Caco-2 (cell line): ENCODE measurements around the gene UBQLNL. TPM values are rescaled to one million over a fixed set of nuclear protein-coding genes. Genes with fewer than 3 reads are reported as not detected.

Experiments used
- BruUV-seq: library from RNA; stranded (reverse); fragments of 400-500 nt; replicated peaks from 2 replicates; lab custom pipeline; 2021; lab: Mats Ljungman, UMichigan
- CTCF ChIA-PET: fragments of 300-600 bp; sonication (Branson Sonifier 250); formaldehyde crosslinking; loops from one replicate; lab custom pipeline; 2022; ENCODE audit warnings: antibody characterized with exemption; lab: Charles Lee
- POLR2A ChIA-PET: fragments of 300-600 bp; sonication (Branson Sonifier 250); formaldehyde crosslinking; loops from one replicate; lab custom pipeline; 2022; ENCODE audit warnings: antibody characterized with exemption; lab: Charles Lee
- DNase-seq, 2 experiments: peaks; one replicate each; pipeline versions ENCODE4 v3.0.0 to v3.0.0-alpha.2; 2020 to 2022
- H3K27me3 ChIP-seq: replicated peaks from 2 replicates; pipeline ENCODE4 v1.6.0; 2011; ENCODE audit warnings: low read length; ENCODE audit not compliant: control insufficient read depth, insufficient read depth
- H3K36me3 ChIP-seq: 2 replicates; pipeline ENCODE4 v1.5.1; 2011; ENCODE audit warnings: low read length; ENCODE audit not compliant: control insufficient read depth, insufficient read depth
- H3K4me1 ChIP-seq: fragments of 250-450 bp; sonication (Bioruptor Pico); 2 replicates; pipeline ENCODE4 v1.5.1; 2020; ENCODE audit warnings: mild to moderate bottlenecking
- H3K4me3 ChIP-seq: 2 replicates; pipeline ENCODE4 v1.5.1; 2011; ENCODE audit warnings: low read depth, mild to moderate bottlenecking, control low read depth, low read length
- H3K9me3 ChIP-seq: fragments of 250-450 bp; sonication (Bioruptor Pico); 2 replicates; pipeline ENCODE4 v1.5.1; 2020; ENCODE audit warnings: mild to moderate bottlenecking, moderate library complexity
- H3K27ac Mint-ChIP-seq: one replicate; pipeline ENCODE4 v1.8.0; 2022; ENCODE audit warnings: mixed read lengths; ENCODE audit not compliant: unreplicated experiment
- H3K27me3 Mint-ChIP-seq: one replicate; pipeline ENCODE4 v1.8.0; 2022; ENCODE audit warnings: mixed read lengths; ENCODE audit not compliant: insufficient read depth, unreplicated experiment
- H3K36me3 Mint-ChIP-seq: one replicate; pipeline ENCODE4 v1.8.0; 2022; ENCODE audit warnings: mild to moderate bottlenecking, mixed read lengths; ENCODE audit not compliant: insufficient read depth, unreplicated experiment
- H3K4me1 Mint-ChIP-seq: one replicate; pipeline ENCODE4 v1.8.0; 2022; ENCODE audit warnings: low read depth, mixed read lengths; ENCODE audit not compliant: unreplicated experiment
- H3K4me3 Mint-ChIP-seq: one replicate; pipeline ENCODE4 v1.8.0; 2022; ENCODE audit warnings: mild to moderate bottlenecking, moderate library complexity, mixed read lengths; ENCODE audit not compliant: unreplicated experiment
- H3K9me3 Mint-ChIP-seq: one replicate; pipeline ENCODE4 v1.8.0; 2022; ENCODE audit warnings: mixed read lengths; ENCODE audit not compliant: unreplicated experiment
- intact Hi-C: fragments of 100-400 bp; cut with micrococcal nuclease; formaldehyde crosslinking; loops from one replicate; pipeline ENCODE4 v1.10.0; 2022; ENCODE audit not compliant: unreplicated experiment
- total RNA-seq: library from RNA; stranded (reverse); gene quantifications from 2 replicates; pipeline ENCODE4 v1.2.3, GENCODE V29; 2022
- TF ChIP-seq, protein P1 (sequence below), 2 experiments: fragments of 200-600 bp in 1 of 2; IDR thresholded peaks; 1 replicate in 1 of 2; 2 replicates in 1 of 2; pipeline versions ENCODE4 v1.5.1 to v1.8.0; 2011 to 2022; ENCODE audit warnings: antibody characterized with exemption in 1 of 2, control low read depth in 1 of 2, inconsistent platforms in 1 of 2, low read depth in 1 of 2, low read length in 1 of 2, mild to moderate bottlenecking in 1 of 2, moderate library complexity in 1 of 2; ENCODE audit not compliant: insufficient read depth in 1 of 2, severe bottlenecking in 1 of 2, unreplicated experiment in 1 of 2

Gene UBQLNL
- total RNA-seq, 1 experiment from 2014 or later = not detected

DNA sequence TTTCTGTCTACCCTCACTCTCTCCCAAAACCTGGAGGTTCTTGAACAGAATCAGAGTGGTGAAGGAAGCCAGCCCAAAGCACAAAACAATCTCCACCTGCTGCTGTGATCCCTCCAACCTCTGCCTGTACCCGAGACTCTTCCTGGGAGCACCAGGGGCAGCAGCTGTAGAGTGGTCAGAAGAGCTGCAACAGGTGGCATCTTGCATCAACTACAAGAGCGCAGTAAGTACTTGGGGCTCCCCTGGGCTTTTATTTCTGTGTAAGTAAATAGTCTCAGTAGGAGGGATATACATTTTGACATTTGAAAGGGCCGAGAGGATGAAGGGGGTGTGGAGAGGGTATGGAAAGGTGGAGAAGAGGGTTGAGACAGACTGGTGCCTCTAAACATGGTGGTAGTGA, 8.3 kb upstream of the UBQLNL start:
- no peaks in the 10 kb centered on the region; the same call in 1 of the 2 replicates for H3K27me3 ChIP-seq
- H3K4me1 ChIP-seq = no peaks in the 10 kb centered on the region
- Mint-ChIP-seq H3K27ac (no peak overlapping the region), H3K36me3 (no peaks in the 10 kb centered on the region), H3K27me3 (peaks cover 8% of the 10 kb centered on the region), H3K9me3 (no peaks in the 10 kb centered on the region), H3K4me1 (no peaks in the 10 kb centered on the region), H3K4me3 (no peak overlapping the region)
- ChIA-PET POLR2A (no interaction called here), CTCF (no interaction called here)
- H3K36me3 ChIP-seq = no peaks in the 10 kb centered on the region
- BruUV-seq = no TSS peak
- no peaks in the 10 kb centered on the region for H3K9me3 ChIP-seq
- TF ChIP-seq, protein P1, sequence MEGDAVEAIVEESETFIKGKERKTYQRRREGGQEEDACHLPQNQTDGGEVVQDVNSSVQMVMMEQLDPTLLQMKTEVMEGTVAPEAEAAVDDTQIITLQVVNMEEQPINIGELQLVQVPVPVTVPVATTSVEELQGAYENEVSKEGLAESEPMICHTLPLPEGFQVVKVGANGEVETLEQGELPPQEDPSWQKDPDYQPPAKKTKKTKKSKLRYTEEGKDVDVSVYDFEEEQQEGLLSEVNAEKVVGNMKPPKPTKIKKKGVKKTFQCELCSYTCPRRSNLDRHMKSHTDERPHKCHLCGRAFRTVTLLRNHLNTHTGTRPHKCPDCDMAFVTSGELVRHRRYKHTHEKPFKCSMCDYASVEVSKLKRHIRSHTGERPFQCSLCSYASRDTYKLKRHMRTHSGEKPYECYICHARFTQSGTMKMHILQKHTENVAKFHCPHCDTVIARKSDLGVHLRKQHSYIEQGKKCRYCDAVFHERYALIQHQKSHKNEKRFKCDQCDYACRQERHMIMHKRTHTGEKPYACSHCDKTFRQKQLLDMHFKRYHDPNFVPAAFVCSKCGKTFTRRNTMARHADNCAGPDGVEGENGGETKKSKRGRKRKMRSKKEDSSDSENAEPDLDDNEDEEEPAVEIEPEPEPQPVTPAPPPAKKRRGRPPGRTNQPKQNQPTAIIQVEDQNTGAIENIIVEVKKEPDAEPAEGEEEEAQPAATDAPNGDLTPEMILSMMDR (IDR thresholded peaks at IDR 0.05; ENCODE audit: insufficient read depth in 1 of 2, low read depth in 1 of 2, low read length in 1 of 2, severe bottlenecking in 1 of 2, unreplicated experiment in 1 of 2) = no peak
- no peak for DNase-seq
- H3K4me3 ChIP-seq = no peak overlapping the region
- intact Hi-C loops = no loop called here

DNA sequence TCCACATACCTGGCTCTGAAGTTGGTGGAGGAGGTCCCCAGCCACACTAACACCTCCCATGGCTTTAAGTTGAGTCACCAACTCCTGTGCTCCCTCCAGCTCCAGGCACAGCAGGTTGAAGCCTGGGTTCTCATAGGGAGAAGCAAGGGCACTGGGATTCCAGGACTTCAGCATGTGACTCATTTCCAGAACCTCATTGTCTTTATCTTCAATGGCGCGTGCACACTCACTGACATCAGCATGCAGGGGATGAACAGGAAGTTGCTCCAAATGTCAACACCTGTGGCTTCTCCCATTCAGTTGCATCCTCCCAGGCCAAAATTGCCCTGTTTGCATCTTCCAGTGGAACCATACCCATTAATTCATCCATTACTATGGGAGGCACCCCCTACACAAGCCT, 5.8 kb upstream of the UBQLNL start:
- no peak overlapping the region for H3K4me3 Mint-ChIP-seq
- no peaks in the 10 kb centered on the region for H3K9me3 Mint-ChIP-seq
- H3K27me3 ChIP-seq = no peaks in the 10 kb centered on the region; the same call in 1 of the 2 replicates
- H3K4me1 ChIP-seq = no peaks in the 10 kb centered on the region
- no peaks in the 10 kb centered on the region for H3K4me1 Mint-ChIP-seq
- BruUV-seq = no TSS peak
- H3K27ac Mint-ChIP-seq = no peak overlapping the region
- ChIA-PET POLR2A (no interaction called here), CTCF (no interaction called here)
- no peaks in the 10 kb centered on the region for H3K9me3 ChIP-seq
- no peaks in the 10 kb centered on the region for H3K36me3 Mint-ChIP-seq
- intact Hi-C loops = no loop called here
- no peak for DNase-seq
- peaks cover 5% of the 10 kb centered on the region for H3K27me3 Mint-ChIP-seq
- no peak overlapping the region for H3K4me3 ChIP-seq
- TF ChIP-seq, protein P1 (IDR thresholded peaks at IDR 0.05; ENCODE audit: insufficient read depth in 1 of 2, low read depth in 1 of 2, low read length in 1 of 2, severe bottlenecking in 1 of 2, unreplicated experiment in 1 of 2) = no peak
- H3K36me3 ChIP-seq = no peaks in the 10 kb centered on the region

- Mint-ChIP-seq H3K4me1 (no peaks in the 10 kb centered on the region), H3K27ac (no peak overlapping the region), H3K27me3 (peaks cover 7% of the 10 kb centered on the region), H3K4me3 (no peak overlapping the region), H3K36me3 (no peaks in the 10 kb centered on the region), H3K9me3 (no peaks in the 10 kb centered on the region)
- DNase-seq = no peak
- TF ChIP-seq, protein P1 (IDR thresholded peaks at IDR 0.05; ENCODE audit: insufficient read depth in 1 of 2, low read depth in 1 of 2, low read length in 1 of 2, severe bottlenecking in 1 of 2, unreplicated experiment in 1 of 2) = no peak
- H3K36me3 ChIP-seq = no peaks in the 10 kb centered on the region
- intact Hi-C loops = no loop called here
- BruUV-seq = no TSS peak
- H3K27me3 ChIP-seq = no peaks in the 10 kb centered on the region; the same call in 1 of the 2 replicates
- CTCF ChIA-PET = no interaction called here
- no peaks in the 10 kb centered on the region for H3K9me3 ChIP-seq
- no peak overlapping the region for H3K4me3 ChIP-seq
- POLR2A ChIA-PET = no interaction called here
- H3K4me1 ChIP-seq = no peaks in the 10 kb centered on the region
Observed at GRCh38 chr11:5521540-5521939, 5.0 kb upstream of the UBQLNL start.
